MM.1S (cell line): ENCODE measurements around the gene THOC3.
"Not testable (repeated sequence)": the region's sequence is repeated elsewhere in the genome, so short reads cannot be mapped to it uniquely, and the experiment has no call there.

Experiments
- EZH2 ChIP-seq: fragments of 300-600 bp; sonication (generic); optimal IDR thresholded peaks from 2 replicates; pipeline ENCODE3; 2017; ENCODE audit warnings: low read depth, mild to moderate bottlenecking, antibody characterized with exemption, low read length, mixed read lengths
- EZH2phosphoT487 ChIP-seq: fragments of 300-600 bp; sonication (generic); IDR thresholded peaks from 2 replicates; pipeline ENCODE4 v1.6.1; 2018; ENCODE audit warnings: antibody characterized with exemption, low read length
- TF ChIP-seq, protein P1 (sequence below): fragments of 300-600 bp; sonication (generic); IDR thresholded peaks from 2 replicates; pipeline ENCODE4 v1.5.1; 2016; ENCODE audit warnings: antibody characterized with exemption, low read length, mixed read lengths

DNA sequence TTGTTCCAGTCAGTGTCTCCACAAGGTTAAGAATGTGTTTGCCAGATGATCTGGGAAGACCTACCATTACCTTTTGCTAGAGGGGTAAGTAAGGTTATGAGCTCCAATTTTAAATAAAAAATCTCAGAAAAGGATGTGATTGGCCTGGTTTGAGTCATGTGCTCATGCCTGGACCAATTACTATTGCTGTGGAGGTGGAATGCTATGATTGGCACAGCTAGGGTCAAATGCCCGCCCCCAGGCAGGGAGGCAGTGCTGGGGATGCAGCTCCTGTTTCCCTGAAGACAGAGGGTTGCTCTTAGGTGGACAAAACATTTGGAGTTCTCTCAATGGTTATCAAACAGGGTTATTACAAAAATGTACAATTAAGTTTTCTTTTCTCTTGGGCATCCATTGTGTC is 29.6 kb downstream of the THOC3 start:
- TF ChIP-seq, protein P1, sequence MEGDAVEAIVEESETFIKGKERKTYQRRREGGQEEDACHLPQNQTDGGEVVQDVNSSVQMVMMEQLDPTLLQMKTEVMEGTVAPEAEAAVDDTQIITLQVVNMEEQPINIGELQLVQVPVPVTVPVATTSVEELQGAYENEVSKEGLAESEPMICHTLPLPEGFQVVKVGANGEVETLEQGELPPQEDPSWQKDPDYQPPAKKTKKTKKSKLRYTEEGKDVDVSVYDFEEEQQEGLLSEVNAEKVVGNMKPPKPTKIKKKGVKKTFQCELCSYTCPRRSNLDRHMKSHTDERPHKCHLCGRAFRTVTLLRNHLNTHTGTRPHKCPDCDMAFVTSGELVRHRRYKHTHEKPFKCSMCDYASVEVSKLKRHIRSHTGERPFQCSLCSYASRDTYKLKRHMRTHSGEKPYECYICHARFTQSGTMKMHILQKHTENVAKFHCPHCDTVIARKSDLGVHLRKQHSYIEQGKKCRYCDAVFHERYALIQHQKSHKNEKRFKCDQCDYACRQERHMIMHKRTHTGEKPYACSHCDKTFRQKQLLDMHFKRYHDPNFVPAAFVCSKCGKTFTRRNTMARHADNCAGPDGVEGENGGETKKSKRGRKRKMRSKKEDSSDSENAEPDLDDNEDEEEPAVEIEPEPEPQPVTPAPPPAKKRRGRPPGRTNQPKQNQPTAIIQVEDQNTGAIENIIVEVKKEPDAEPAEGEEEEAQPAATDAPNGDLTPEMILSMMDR, result not testable (repeated sequence)
- TF ChIP-seq EZH2, EZH2phosphoT487: not testable (repeated sequence)
